HepG2 (cell line): ENCODE results near the gene POP5. TPM values are rescaled to one million over a fixed set of nuclear protein-coding genes. Genes with fewer than 3 reads are reported as not detected.

ENCODE experiments used
- ATAC-seq: fragments of 200-7000 bp; cut with Tn5 transposase; 3 replicates; pipeline ENCODE4 v1.9.1; 2020; ENCODE audit warnings: mild to moderate bottlenecking, moderate library complexity
- BruUV-seq: library from RNA; stranded (reverse); fragments of 400-500 nt; replicated peaks from 2 replicates; lab custom pipeline; 2021; lab: Mats Ljungman, UMichigan
- CTCF ChIA-PET: fragments of 300-600 bp; formaldehyde crosslinking; extraction: SDS; loops from one replicate; lab custom pipeline; 2021; ENCODE audit warnings: low total read pairs, inconsistent platforms, low intra/inter-chr PET ratio; lab: Yijun Ruan, JAX
- POLR2A ChIA-PET: fragments of 350-600 bp; sonication (Branson Sonifier 250); formaldehyde crosslinking; loops from one replicate; lab custom pipeline; 2020; ENCODE audit warnings: antibody characterized with exemption, inconsistent platforms; lab: Yijun Ruan, JAX
- DNase-seq: peaks from one replicate; pipeline ENCODE4 v3.0.0-alpha.2; 2015; ENCODE audit warnings: low spot score
- FAIRE-seq: peaks from 3 replicates; lab custom pipeline; 2011; peaks lifted over from hg19 to GRCh38; lab: Jason Lieb, UNC
- H2AFZ ChIP-seq: one replicate; pipeline ENCODE4 v1.6.1; 2011; ENCODE audit warnings: low read length, inconsistent platforms
- H3K27ac ChIP-seq: fragments of 300-600 bp; 3 replicates; pipeline ENCODE4 v1.8.0; 2011; ENCODE audit warnings: mixed run types, mild to moderate bottlenecking, mixed read lengths, low read length, inconsistent platforms; ENCODE audit not compliant: insufficient read depth; ENCODE audit errors: extremely low read length
- H3K27me3 ChIP-seq, 2 experiments: fragments of 200-600 bp in 1 of 2; 2 replicates in 1 of 2; 3 replicates in 1 of 2; pipeline versions ENCODE4 v1.6.0 to v1.8.0; 2011; ENCODE audit warnings: low read length in 2 of 2, mild to moderate bottlenecking in 2 of 2, moderate library complexity in 2 of 2, inconsistent platforms in 1 of 2; ENCODE audit not compliant: insufficient read depth in 2 of 2, control insufficient read depth in 1 of 2
- H3K36me3 ChIP-seq, 2 experiments: fragments of 200-600 bp in 1 of 2; replicated peaks in 1 of 2; 2 replicates in 1 of 2; 3 replicates in 1 of 2; pipeline versions ENCODE4 v1.5.1 to v1.8.0; 2011; ENCODE audit warnings: low read length in 2 of 2, inconsistent platforms in 1 of 2; ENCODE audit not compliant: insufficient read depth in 2 of 2, control insufficient read depth in 1 of 2
- H3K4me1 ChIP-seq: 2 replicates; pipeline ENCODE4 v1.5.1; 2012; ENCODE audit warnings: low read length, inconsistent platforms; ENCODE audit not compliant: insufficient read depth
- H3K4me2 ChIP-seq: 2 replicates; pipeline ENCODE4 v1.6.0; 2011; ENCODE audit warnings: low read depth, low read length, inconsistent platforms
- H3K4me3 ChIP-seq, 3 experiments: fragments of 200-600 bp in 1 of 3; sonication (generic), shearing (Covaris generic) in 1 of 3; replicated peaks in 1 of 3; 2 replicates each; pipeline ENCODE4 v1.5.1; 2011 to 2016; ENCODE audit warnings: low read length in 3 of 3, inconsistent platforms in 2 of 3, low read depth in 2 of 3, mild to moderate bottlenecking in 2 of 3, control low read depth in 1 of 3, mixed read lengths in 1 of 3; ENCODE audit not compliant: insufficient read depth in 1 of 3
- H3K79me2 ChIP-seq: one replicate; pipeline ENCODE4 v1.6.1; 2011; ENCODE audit warnings: low read length, inconsistent platforms; ENCODE audit not compliant: insufficient read depth
- H3K9ac ChIP-seq: 2 replicates; pipeline ENCODE4 v1.6.0; 2011; ENCODE audit warnings: mild to moderate bottlenecking, low read depth, low read length, inconsistent platforms; ENCODE audit not compliant: insufficient read depth
- H3K9me3 ChIP-seq: 2 replicates; pipeline ENCODE4 v1.5.1; 2012; ENCODE audit warnings: mild to moderate bottlenecking, low read length
- H4K20me1 ChIP-seq: 2 replicates; pipeline ENCODE4 v1.6.0; 2011; ENCODE audit warnings: inconsistent platforms, mild to moderate bottlenecking, low read length, moderate library complexity; ENCODE audit not compliant: insufficient read depth
- BRF2 ChIP-seq: sonication (generic); formaldehyde crosslinking; IDR thresholded peaks from 2 replicates; pipeline ENCODE4 v1.8.1; 2022; ENCODE audit warnings: mild to moderate bottlenecking, missing genetic modification reagents
- CHD4 ChIP-seq: fragments of 200-600 bp; sonication (generic); IDR thresholded peaks from 2 replicates; pipeline ENCODE4 v1.7.0; 2017; ENCODE audit warnings: mild to moderate bottlenecking, low read length, borderline replicate concordance
- EHMT2 ChIP-seq: fragments of 200-600 bp; sonication (generic); IDR thresholded peaks from 2 replicates; pipeline ENCODE4 v1.7.0; 2017; ENCODE audit warnings: antibody characterized with exemption, low read depth, low read length, borderline replicate concordance
- GLMP ChIP-seq: sonication (generic); formaldehyde crosslinking; IDR thresholded peaks from 2 replicates; pipeline ENCODE4 v1.9.0; 2021; ENCODE audit warnings: missing genetic modification reagents, mild to moderate bottlenecking, borderline replicate concordance
- HCFC1 ChIP-seq: fragments of 150-350 bp; IDR thresholded peaks from 2 replicates; pipeline ENCODE4 v1.6.1; 2014; ENCODE audit warnings: low read depth, low read length
- HNRNPLL ChIP-seq: fragments of 200-400 bp; formaldehyde crosslinking; IDR thresholded peaks from 2 replicates; pipeline ENCODE4 v1.6.1; 2017; ENCODE audit warnings: mild to moderate bottlenecking, low read depth, low read length; ENCODE audit not compliant: poor library complexity, severe bottlenecking
- KLF9 ChIP-seq: IDR thresholded peaks from 2 replicates; pipeline ENCODE4 v1.6.1; 2016; ENCODE audit warnings: low read depth
- RBM22 ChIP-seq: fragments of 200-400 bp; formaldehyde crosslinking; optimal IDR thresholded peaks from 2 replicates; pipeline ENCODE3; 2017; ENCODE audit warnings: mild to moderate bottlenecking, low read length, moderate library complexity
- TERF1 ChIP-seq: sonication (generic); formaldehyde crosslinking; IDR thresholded peaks from 2 replicates; pipeline ENCODE4 v1.8.0; 2022; ENCODE audit warnings: mild to moderate bottlenecking, missing genetic modification reagents, moderate library complexity
- ZNF775 ChIP-seq: sonication (generic); formaldehyde crosslinking; IDR thresholded peaks from 2 replicates; pipeline ENCODE4 v1.4.0; 2020; ENCODE audit warnings: missing genetic modification reagents, mild to moderate bottlenecking, moderate library complexity, borderline replicate concordance
- WGBS: methylation state at CpG from one replicate; pipeline ENCODE4 v1.1.6; 2017; ENCODE audit warnings: low lambda C conversion rate; 5-methylcytosine and 5-hydroxymethylcytosine counted together
- in situ Hi-C: cut with HindIII; loops from 2 replicates; pipeline ENCODE4 v1.10.0; 2017; ENCODE audit warnings: low pct_unique_long_range_greater_than_20kb; ENCODE audit not compliant: extremely low pct_ligation_motif_present
- intact Hi-C: fragments of 100-400 bp; cut with micrococcal nuclease; formaldehyde crosslinking; loops from one replicate; pipeline ENCODE4 v1.10.0; 2022; ENCODE audit not compliant: unreplicated experiment
- polyA plus RNA-seq, 8 experiments: library from polyadenylated mRNA; depleted of rRNA in 3 of 8; stranded (reverse) in 7 of 8; unstranded in 1 of 8; fragments of >200 nt; fragmentation: Illumina TruSeq in 4 of 8; extraction: Trizol in 4 of 8; gene quantifications; 2 replicates each; pipeline versions ENCODE4 v1.2.1 to v1.2.3, GENCODE V29; 2011 to 2016; ENCODE audit warnings: low read depth in 4 of 8, missing spikeins in 1 of 8, mixed read lengths in 1 of 8; ENCODE audit not compliant: insufficient read depth in 1 of 8
- total RNA-seq, 5 experiments: library from RNA; depleted of rRNA; stranded (reverse); fragments of >200 nt; fragmentation: Illumina TruSeq; extraction: Trizol; gene quantifications; 2 replicates each; pipeline ENCODE4 v1.2.3, GENCODE V29; 2016; ENCODE audit warnings: low read depth in 1 of 5

Gene POP5
- total and polyA plus RNA-seq, 2 of the 13 experiments (the other 11 are each of a cell fraction or from before 2014, with no cell fraction given) = 45.6 to 61.3 TPM

- TF ChIP-seq TERF1 = no peak
- no peak for TF ChIP-seq ZNF775 (CRISPR knock-in tag)
- TF ChIP-seq HNRNPLL = no peak
- no peak for TF ChIP-seq EHMT2
- TF ChIP-seq KLF9 (CRISPR knock-in tag) = no peak
- TF ChIP-seq BRF2 (CRISPR knock-in tag) = no peak
- no peak for TF ChIP-seq GLMP (CRISPR knock-in tag)
- no peak for TF ChIP-seq CHD4
Observed at GRCh38 chr12:120574106-120574505, 7.1 kb downstream of the POP5 start (continued).

GRCh38 chr12:120573560-120573959 is 7.6 kb downstream of the POP5 start:
- no TSS peak for BruUV-seq
- no peak for FAIRE-seq
- no peaks in the 10 kb centered on the region for H3K4me1 ChIP-seq
- H3K27ac ChIP-seq = no peak overlapping the region
- POLR2A ChIA-PET = no interaction called here
- TF ChIP-seq HCFC1 (no peak), RBM22 (peak; percentile 49)
- intact Hi-C loops = no loop called here
- CTCF ChIA-PET = no interaction called here
- in situ Hi-C loops = no loop called here
- no peak for ATAC-seq
- no peaks in the 10 kb centered on the region for H3K79me2 ChIP-seq
- no peak overlapping the region for H3K4me3 ChIP-seq
- no peak overlapping the region for H3K4me2 ChIP-seq
- 91% methylated on average over 6 of the region's 6 CpGs for WGBS
- H3K27me3 ChIP-seq = no peaks in the 10 kb centered on the region
- no peaks in the 10 kb centered on the region for H4K20me1 ChIP-seq
- peaks cover 45 to 86% of the 10 kb centered on the region in 2 experiments for H3K36me3 ChIP-seq
- H2AFZ ChIP-seq = no peak overlapping the region
- no peaks in the 10 kb centered on the region for H3K9me3 ChIP-seq
- no peak for DNase-seq
- no peak overlapping the region for H3K9ac ChIP-seq
